HepG2 (cell line): ENCODE measurements around the gene ASB5. TPM values are rescaled to one million over a fixed set of nuclear protein-coding genes. Genes with fewer than 3 reads are reported as not detected.

ENCODE experiments used
- ATAC-seq: fragments of 200-7000 bp; cut with Tn5 transposase; 3 replicates; pipeline ENCODE4 v1.9.1; 2020; ENCODE audit warnings: mild to moderate bottlenecking, moderate library complexity
- BruUV-seq: library from RNA; stranded (reverse); fragments of 400-500 nt; replicated peaks from 2 replicates; lab custom pipeline; 2021; lab: Mats Ljungman, UMichigan
- CTCF ChIA-PET: fragments of 300-600 bp; formaldehyde crosslinking; extraction: SDS; loops from one replicate; lab custom pipeline; 2021; ENCODE audit warnings: low total read pairs, inconsistent platforms, low intra/inter-chr PET ratio; lab: Yijun Ruan, JAX
- POLR2A ChIA-PET: fragments of 350-600 bp; sonication (Branson Sonifier 250); formaldehyde crosslinking; loops from one replicate; lab custom pipeline; 2020; ENCODE audit warnings: antibody characterized with exemption, inconsistent platforms; lab: Yijun Ruan, JAX
- DNase-seq: peaks from one replicate; pipeline ENCODE4 v3.0.0-alpha.2; 2015; ENCODE audit warnings: low spot score
- FAIRE-seq: peaks from 3 replicates; lab custom pipeline; 2011; peaks lifted over from hg19 to GRCh38; lab: Jason Lieb, UNC
- H2AFZ ChIP-seq: one replicate; pipeline ENCODE4 v1.6.1; 2011; ENCODE audit warnings: low read length, inconsistent platforms
- H3K27ac ChIP-seq: fragments of 300-600 bp; 3 replicates; pipeline ENCODE4 v1.8.0; 2011; ENCODE audit warnings: mixed run types, mild to moderate bottlenecking, mixed read lengths, low read length, inconsistent platforms; ENCODE audit not compliant: insufficient read depth; ENCODE audit errors: extremely low read length
- H3K27me3 ChIP-seq, 2 experiments: fragments of 200-600 bp in 1 of 2; 2 replicates in 1 of 2; 3 replicates in 1 of 2; pipeline versions ENCODE4 v1.6.0 to v1.8.0; 2011; ENCODE audit warnings: low read length in 2 of 2, mild to moderate bottlenecking in 2 of 2, moderate library complexity in 2 of 2, inconsistent platforms in 1 of 2; ENCODE audit not compliant: insufficient read depth in 2 of 2, control insufficient read depth in 1 of 2
- H3K36me3 ChIP-seq, 2 experiments: fragments of 200-600 bp in 1 of 2; replicated peaks in 1 of 2; 2 replicates in 1 of 2; 3 replicates in 1 of 2; pipeline versions ENCODE4 v1.5.1 to v1.8.0; 2011; ENCODE audit warnings: low read length in 2 of 2, inconsistent platforms in 1 of 2; ENCODE audit not compliant: insufficient read depth in 2 of 2, control insufficient read depth in 1 of 2
- H3K4me1 ChIP-seq: 2 replicates; pipeline ENCODE4 v1.5.1; 2012; ENCODE audit warnings: low read length, inconsistent platforms; ENCODE audit not compliant: insufficient read depth
- H3K4me2 ChIP-seq: 2 replicates; pipeline ENCODE4 v1.6.0; 2011; ENCODE audit warnings: low read depth, low read length, inconsistent platforms
- H3K4me3 ChIP-seq, 3 experiments: fragments of 200-600 bp in 1 of 3; sonication (generic), shearing (Covaris generic) in 1 of 3; replicated peaks in 1 of 3; 2 replicates each; pipeline ENCODE4 v1.5.1; 2011 to 2016; ENCODE audit warnings: low read length in 3 of 3, inconsistent platforms in 2 of 3, low read depth in 2 of 3, mild to moderate bottlenecking in 2 of 3, control low read depth in 1 of 3, mixed read lengths in 1 of 3; ENCODE audit not compliant: insufficient read depth in 1 of 3
- H3K79me2 ChIP-seq: one replicate; pipeline ENCODE4 v1.6.1; 2011; ENCODE audit warnings: low read length, inconsistent platforms; ENCODE audit not compliant: insufficient read depth
- H3K9ac ChIP-seq: 2 replicates; pipeline ENCODE4 v1.6.0; 2011; ENCODE audit warnings: mild to moderate bottlenecking, low read depth, low read length, inconsistent platforms; ENCODE audit not compliant: insufficient read depth
- H3K9me3 ChIP-seq: 2 replicates; pipeline ENCODE4 v1.5.1; 2012; ENCODE audit warnings: mild to moderate bottlenecking, low read length
- H4K20me1 ChIP-seq: 2 replicates; pipeline ENCODE4 v1.6.0; 2011; ENCODE audit warnings: inconsistent platforms, mild to moderate bottlenecking, low read length, moderate library complexity; ENCODE audit not compliant: insufficient read depth
- ELF3 ChIP-seq: IDR thresholded peaks from 2 replicates; pipeline ENCODE4 v1.6.1; 2016; ENCODE audit warnings: missing genetic modification reagents, missing compliant biosample characterization
- GPN1 ChIP-seq: sonication (generic); formaldehyde crosslinking; IDR thresholded peaks from 2 replicates; pipeline ENCODE4 v1.5.1; 2020; ENCODE audit warnings: missing genetic modification reagents, borderline replicate concordance
- TCF12 ChIP-seq, 2 experiments: fragments of 450-650 bp in 1 of 2; sonication (generic) in 1 of 2; formaldehyde crosslinking in 1 of 2; IDR thresholded peaks; 2 replicates each; pipeline versions ENCODE4 v1.6.1 to v1.8.0; 2017 to 2022; ENCODE audit warnings: antibody characterized with exemption in 1 of 2, mild to moderate bottlenecking in 1 of 2, missing genetic modification reagents in 1 of 2, moderate library complexity in 1 of 2
- ZNF260 ChIP-seq: sonication (generic); formaldehyde crosslinking; IDR thresholded peaks from 2 replicates; pipeline ENCODE4 v1.4.0; 2020; ENCODE audit warnings: missing genetic modification reagents, low read depth, mild to moderate bottlenecking, borderline replicate concordance
- WGBS: methylation state at CpG from one replicate; pipeline ENCODE4 v1.1.6; 2017; ENCODE audit warnings: low lambda C conversion rate; 5-methylcytosine and 5-hydroxymethylcytosine counted together
- in situ Hi-C: cut with HindIII; loops from 2 replicates; pipeline ENCODE4 v1.10.0; 2017; ENCODE audit warnings: low pct_unique_long_range_greater_than_20kb; ENCODE audit not compliant: extremely low pct_ligation_motif_present
- intact Hi-C: fragments of 100-400 bp; cut with micrococcal nuclease; formaldehyde crosslinking; loops from one replicate; pipeline ENCODE4 v1.10.0; 2022; ENCODE audit not compliant: unreplicated experiment
- polyA plus RNA-seq, 8 experiments: library from polyadenylated mRNA; depleted of rRNA in 3 of 8; stranded (reverse) in 7 of 8; unstranded in 1 of 8; fragments of >200 nt; fragmentation: Illumina TruSeq in 4 of 8; extraction: Trizol in 4 of 8; gene quantifications; 2 replicates each; pipeline versions ENCODE4 v1.2.1 to v1.2.3, GENCODE V29; 2011 to 2016; ENCODE audit warnings: low read depth in 4 of 8, missing spikeins in 1 of 8, mixed read lengths in 1 of 8; ENCODE audit not compliant: insufficient read depth in 1 of 8
- total RNA-seq, 5 experiments: library from RNA; depleted of rRNA; stranded (reverse); fragments of >200 nt; fragmentation: Illumina TruSeq; extraction: Trizol; gene quantifications; 2 replicates each; pipeline ENCODE4 v1.2.3, GENCODE V29; 2016; ENCODE audit warnings: low read depth in 1 of 5
- TF ChIP-seq, protein P1 (sequence below): sonication (generic); formaldehyde crosslinking; IDR thresholded peaks from 2 replicates; pipeline ENCODE4 v1.5.1; 2020; ENCODE audit warnings: mild to moderate bottlenecking, missing genetic modification reagents, moderate library complexity
- TF ChIP-seq, protein P2 (sequence below): sonication (generic); formaldehyde crosslinking; IDR thresholded peaks from 2 replicates; pipeline ENCODE4 v1.8.0; 2022; ENCODE audit warnings: mild to moderate bottlenecking, missing genetic modification reagents, moderate library complexity

ASB5 gene
- total and polyA plus RNA-seq, 2 of the 13 experiments (the other 11 are each of a cell fraction or from before 2014, with no cell fraction given), result not detected

DNA sequence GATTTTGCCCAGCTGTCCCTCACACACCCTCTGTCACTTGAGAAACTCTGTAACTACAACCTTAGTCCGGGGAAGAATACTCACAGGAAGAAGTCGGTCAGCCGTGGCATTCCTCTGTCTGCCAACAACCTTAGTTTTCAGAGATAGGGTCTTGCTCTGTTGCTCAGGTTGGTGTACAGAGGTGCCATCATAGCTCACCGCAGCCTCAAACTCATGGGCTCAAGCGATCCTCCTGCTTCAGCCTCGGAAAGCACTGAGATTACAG, 38.6 kb upstream of the ASB5 start:
- H3K27me3 ChIP-seq, result peaks cover 0 to 4% of the 10 kb centered on the region in 2 experiments; a peak in 3 of 5 replicates
- POLR2A ChIA-PET, result no interaction called here
- H4K20me1 ChIP-seq, result no peaks in the 10 kb centered on the region
- FAIRE-seq, result no peak
- in situ Hi-C loops, result no loop called here
- BruUV-seq, result no TSS peak
- TF ChIP-seq TCF12 (IDR thresholded peaks at IDR 0.05) (no peak), TCF12 (CRISPR knock-in tag; IDR thresholded peaks at IDR 0.05) (no peak), ELF3 (no peak), GPN1 (CRISPR knock-in tag) (no peak), ZNF260 (no peak)
- TF ChIP-seq, protein P1, sequence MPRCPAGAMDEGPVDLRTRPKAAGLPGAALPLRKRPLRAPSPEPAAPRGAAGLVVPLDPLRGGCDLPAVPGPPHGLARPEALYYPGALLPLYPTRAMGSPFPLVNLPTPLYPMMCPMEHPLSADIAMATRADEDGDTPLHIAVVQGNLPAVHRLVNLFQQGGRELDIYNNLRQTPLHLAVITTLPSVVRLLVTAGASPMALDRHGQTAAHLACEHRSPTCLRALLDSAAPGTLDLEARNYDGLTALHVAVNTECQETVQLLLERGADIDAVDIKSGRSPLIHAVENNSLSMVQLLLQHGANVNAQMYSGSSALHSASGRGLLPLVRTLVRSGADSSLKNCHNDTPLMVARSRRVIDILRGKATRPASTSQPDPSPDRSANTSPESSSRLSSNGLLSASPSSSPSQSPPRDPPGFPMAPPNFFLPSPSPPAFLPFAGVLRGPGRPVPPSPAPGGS (CRISPR knock-in tag), result no peak
- TF ChIP-seq, protein P2, sequence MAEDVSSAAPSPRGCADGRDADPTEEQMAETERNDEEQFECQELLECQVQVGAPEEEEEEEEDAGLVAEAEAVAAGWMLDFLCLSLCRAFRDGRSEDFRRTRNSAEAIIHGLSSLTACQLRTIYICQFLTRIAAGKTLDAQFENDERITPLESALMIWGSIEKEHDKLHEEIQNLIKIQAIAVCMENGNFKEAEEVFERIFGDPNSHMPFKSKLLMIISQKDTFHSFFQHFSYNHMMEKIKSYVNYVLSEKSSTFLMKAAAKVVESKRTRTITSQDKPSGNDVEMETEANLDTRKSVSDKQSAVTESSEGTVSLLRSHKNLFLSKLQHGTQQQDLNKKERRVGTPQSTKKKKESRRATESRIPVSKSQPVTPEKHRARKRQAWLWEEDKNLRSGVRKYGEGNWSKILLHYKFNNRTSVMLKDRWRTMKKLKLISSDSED (CRISPR knock-in tag), result no peak
- TF ChIP-seq, all 625 proteins: peak for 0
- CTCF ChIA-PET, result no interaction called here
- Histone ChIP-seq H3K9ac (no peak overlapping the region), H3K4me1 (no peaks in the 10 kb centered on the region), H3K9me3 (no peaks in the 10 kb centered on the region), H3K79me2 (no peaks in the 10 kb centered on the region), H2AFZ (no peak overlapping the region), H3K36me3 (no peaks in the 10 kb centered on the region), H3K4me3 (no peak overlapping the region), H3K4me2 (no peak overlapping the region), H3K27ac (no peak overlapping the region)
- DNase-seq (no peak), ATAC-seq (no peak)
- WGBS, result 36% methylated on average over 6 of the region's 6 CpGs
- intact Hi-C loops, result no loop called here
